Measurements from ENCODE around the gene RASGRP1. TPM values are rescaled to one million over a fixed set of nuclear protein-coding genes. Genes with fewer than 3 reads are reported as not detected.
"Not testable (repeated sequence)": the region's sequence is repeated elsewhere in the genome, so short reads cannot be mapped to it uniquely, and the experiment has no call there.

The RASGRP1 gene
- 0.18 TPM for polyA plus RNA-seq (ENCODE audit: insufficient read length)

- peak; percentile 32 for DNase-seq (ENCODE audit: low read depth)
Observed at GRCh38 chr15:38564557-38565286, at the start of gene RASGRP1. Gene RASGRP1, minus strand, starts transcription at chr15:38564814. Its CDS starts 186 bp downstream, at chr15:38564628.

DNA sequence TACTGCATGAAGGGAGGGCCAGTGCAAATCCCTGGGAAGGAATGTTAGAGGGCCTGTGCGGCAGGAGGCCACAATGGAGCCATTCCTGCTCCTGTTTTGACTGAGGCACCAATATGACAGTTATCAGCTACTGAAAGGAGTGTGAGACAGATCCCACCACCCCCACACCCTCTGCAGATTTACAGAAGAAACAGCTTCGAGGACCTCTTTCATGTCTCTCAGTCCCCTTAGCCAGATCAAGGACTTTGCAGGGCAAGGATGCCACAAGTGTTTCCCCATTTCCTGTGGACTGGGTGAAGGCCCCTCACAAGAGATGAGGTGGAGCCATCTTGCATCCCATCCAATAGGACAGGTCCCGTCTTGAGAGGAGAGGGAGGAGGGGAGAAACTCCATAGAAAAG is 48.5 kb upstream of the RASGRP1 start:
- no peak for DNase-seq (ENCODE audit: low read depth)

GRCh38 chr15:38612159-38612863 is 47.7 kb upstream of the RASGRP1 start:
- no peak for DNase-seq (ENCODE audit: low read depth)

DNA sequence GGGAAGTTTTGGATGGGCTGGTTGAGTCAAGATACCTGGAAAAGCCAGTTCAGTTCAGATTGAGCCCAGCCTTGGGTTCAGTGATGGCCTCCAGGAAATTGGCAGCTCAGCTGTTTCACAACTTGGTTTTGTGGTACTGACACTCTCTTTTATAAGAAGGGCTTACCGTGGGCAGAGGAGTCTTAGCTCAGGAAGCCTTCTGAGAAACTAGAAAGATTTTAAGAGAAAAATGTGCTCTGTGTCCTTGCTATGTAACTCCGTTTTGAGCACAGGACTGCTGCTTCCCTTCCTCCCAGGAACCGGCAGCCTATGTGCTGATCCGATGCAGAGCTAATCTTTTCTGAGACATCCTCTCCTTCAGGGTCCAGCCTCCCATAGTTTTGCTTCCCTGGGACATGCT is 46.6 kb upstream of the RASGRP1 start:
- no peak for DNase-seq (ENCODE audit: low read depth)

DNA sequence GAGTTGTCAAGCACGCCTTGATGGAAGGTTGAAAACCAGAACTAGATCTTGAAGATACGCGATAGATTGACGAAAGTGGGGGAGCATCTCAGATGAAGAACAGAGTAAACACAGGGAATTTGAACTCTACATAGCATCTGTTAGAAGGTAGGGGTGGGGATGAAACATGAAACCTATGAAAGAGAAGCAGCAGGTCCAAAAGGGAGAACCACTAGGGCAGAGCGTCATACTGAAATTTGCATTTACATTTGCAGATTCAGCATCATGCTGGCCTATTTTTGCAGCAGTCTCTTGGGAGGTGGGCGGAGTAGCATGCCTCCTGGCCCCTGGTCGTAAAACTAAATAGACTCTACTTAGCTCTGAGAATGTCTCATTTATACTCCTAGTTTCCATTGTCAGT is 46.1 kb upstream of the RASGRP1 start:
- no peak for DNase-seq (ENCODE audit: low read depth)

DNA sequence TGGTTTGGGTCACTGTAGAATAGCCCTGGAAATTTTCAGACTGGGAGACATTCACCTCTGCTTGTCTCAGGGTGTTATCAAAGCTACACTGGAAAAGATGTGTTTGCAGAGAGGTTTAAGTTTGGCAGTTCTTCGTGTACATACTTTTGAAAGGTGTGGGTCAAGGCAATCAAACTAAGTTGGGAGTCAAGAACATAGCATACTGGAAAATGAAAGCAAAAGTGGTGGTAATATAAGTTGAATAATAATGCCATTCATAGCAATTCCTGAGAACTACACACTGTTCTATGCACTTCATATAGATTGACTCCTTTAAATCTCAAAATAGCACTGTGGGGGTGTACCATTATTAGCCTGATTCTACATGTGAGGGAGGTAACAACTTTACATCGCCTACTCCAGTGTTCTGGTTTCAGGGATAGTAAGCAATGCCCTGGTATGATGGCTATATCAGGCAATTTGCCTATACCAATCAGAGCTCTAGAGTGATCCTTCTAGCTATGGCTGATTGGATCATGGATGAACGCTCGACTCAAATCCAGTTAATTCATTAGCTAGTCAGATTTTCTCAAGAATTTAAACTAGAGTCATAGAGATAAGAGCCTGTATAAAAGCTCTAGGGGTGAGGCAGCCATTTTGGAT is 44.6 kb upstream of the RASGRP1 start:
- no peak for DNase-seq (ENCODE audit: low read depth)

DNA sequence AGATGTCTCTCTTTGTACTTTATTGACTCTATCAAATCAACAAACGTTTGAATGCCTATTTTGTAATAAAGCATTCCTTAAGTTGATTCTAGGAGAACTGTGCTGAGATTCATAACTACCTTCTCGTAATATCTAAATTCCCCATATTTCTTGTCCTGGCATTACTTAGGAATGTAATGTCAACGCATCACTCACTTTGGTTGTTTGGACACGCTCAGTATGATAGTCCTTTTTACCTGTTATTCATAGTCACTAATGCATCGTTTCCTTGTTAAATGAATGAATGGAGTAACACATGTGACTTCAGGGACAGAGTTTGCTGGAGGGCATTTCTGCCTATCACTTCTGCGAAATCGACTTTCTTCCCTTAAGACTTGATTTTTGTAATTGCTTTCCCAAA is 44.1 kb upstream of the RASGRP1 start:
- DNase-seq (ENCODE audit: low read depth) = no peak

DNA sequence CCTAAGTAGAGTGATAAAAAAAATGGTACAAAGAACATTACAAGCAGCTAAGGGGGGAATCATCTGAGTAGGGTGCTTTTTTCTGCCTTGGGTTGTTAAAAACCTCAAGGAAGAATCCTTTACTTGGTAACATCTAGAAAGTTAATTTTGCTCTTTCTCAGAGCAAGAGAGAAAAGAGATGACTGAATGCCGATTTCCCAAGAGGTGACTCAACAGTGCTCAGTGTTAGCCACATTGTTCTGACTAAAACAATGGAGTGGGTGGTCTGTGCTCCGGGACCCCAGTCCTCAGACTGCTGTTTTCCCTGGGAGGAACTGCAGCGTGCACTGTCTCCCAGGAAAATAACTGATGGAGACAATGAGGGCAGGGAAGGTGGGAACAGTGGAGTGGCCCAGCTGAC is 41.1 kb upstream of the RASGRP1 start:
- no peak for DNase-seq (ENCODE audit: low read depth)

- no peak for DNase-seq (ENCODE audit: low read depth)
Observed at GRCh38 chr15:38603672-38604071, 39.1 kb upstream of the RASGRP1 start.

GRCh38 chr15:38602910-38603670 is 38.5 kb upstream of the RASGRP1 start:
- DNase-seq (ENCODE audit: low read depth) = no peak

GRCh38 chr15:38600236-38600635 is 35.6 kb upstream of the RASGRP1 start:
- DNase-seq (ENCODE audit: low read depth) = no peak

DNA sequence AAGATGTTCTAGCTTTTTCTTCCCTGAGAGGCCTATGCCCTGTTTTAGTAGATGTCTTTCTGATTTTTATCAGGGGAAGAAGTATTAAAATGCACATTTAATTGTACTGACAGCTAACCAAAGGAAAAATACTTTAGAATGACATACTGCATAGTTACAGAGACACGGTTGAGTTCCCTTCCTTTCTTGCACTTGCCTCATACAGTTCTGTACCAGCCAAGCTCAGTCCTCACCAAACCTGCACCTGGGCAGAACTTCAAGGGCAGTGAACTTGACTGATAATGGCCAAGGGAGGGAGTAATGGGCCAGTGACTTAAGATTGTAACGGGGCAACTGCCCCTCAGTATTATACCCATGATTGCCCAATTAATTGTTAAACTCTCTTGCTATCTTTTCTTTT is 34.1 kb upstream of the RASGRP1 start:
- no peak for DNase-seq (ENCODE audit: low read depth)

DNA sequence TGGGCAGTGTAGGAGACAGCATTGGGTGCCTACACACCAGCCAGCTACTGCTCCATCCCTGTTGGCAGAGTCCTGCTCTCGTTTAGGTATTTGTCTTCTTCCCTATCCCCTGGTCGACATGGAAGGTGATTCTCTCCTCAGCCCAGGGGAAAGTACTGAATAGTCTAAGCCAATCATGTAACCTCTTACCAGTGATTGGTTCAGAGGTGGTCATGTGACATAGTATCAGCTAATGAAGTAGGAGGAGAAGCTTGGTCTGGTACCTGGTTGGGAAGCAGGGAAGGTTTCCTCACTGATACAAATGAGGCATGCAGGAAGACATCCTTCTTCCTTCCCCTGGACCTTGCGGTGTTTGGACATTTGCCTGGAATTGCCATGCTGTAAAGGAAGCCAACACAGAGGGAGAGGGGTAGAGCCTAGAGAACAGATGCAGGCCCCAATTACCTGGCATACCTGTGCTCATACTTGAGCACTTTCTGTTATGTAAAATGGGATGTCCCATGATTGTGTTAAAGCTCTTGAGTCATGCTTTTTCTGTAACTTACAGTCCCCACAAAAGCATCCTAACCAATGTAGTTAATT is 32.7 kb upstream of the RASGRP1 start:
- no peak for DNase-seq (ENCODE audit: low read depth)

- DNase-seq (ENCODE audit: low read depth) = no peak
Observed at GRCh38 chr15:38593524-38593923, 28.9 kb upstream of the RASGRP1 start.

DNA sequence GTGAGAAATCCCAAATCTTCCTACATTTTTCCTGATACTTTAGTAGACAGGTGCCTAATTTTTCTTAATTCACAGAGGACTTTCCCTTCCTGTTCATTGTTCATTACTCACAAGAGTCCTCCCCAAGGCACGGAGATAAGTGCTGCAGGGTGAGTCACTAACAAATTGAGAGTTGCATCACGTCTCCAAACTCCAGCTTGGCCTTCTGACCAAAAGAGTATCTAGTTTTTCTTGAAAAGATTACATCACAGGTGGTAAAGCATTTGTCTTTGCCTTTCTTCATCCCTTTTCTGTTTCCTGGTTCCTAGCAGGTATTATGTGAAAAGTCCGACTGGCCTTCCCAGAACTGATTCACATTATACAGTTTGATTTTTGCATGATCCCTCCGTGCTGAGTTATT is 24.9 kb upstream of the RASGRP1 start:
- no peak for DNase-seq (ENCODE audit: low read depth)

GRCh38 chr15:38588672-38589071 is 24.1 kb upstream of the RASGRP1 start:
- DNase-seq (ENCODE audit: low read depth) = no peak

GRCh38 chr15:38587214-38587613 is 22.6 kb upstream of the RASGRP1 start:
- no peak for DNase-seq (ENCODE audit: low read depth)

DNA sequence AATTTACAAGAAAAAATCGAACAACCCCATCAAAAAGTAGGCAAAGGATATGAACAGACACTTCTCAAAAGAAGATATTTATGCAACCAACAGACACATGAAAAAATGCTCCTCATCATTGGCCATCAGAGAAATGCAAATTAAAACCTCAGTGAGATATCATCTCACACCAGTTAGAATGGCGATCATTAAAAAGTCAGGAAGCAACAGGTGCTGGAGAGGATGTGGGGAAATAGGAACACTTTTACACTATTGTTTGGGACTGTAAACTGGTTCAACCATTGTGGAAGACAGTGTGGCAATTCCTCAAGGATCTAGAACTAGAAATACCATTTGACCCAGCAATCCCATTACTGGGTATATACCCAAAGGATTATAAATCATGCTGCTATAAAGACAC is 21.4 kb upstream of the RASGRP1 start:
- not testable (repeated sequence) for DNase-seq (ENCODE audit: low read depth)

DNA sequence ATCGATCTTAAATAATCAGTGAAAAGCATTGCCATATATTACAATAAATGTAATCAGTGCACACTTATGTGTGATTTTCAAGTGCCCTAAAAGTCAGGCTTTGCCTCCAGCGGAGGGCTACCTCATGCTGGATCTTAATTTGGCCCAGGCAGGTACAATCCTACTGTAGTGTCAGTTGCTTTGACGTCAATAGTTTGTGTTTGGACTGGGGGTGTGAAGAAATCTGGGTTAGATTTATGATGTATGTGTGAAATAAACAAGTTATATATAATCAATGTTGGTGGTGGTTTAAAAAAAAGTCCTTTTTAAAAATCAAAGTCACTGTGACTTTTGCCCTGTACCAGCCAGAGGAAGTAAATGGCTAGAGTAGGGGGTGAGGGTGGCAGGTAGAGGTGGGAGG is 14.0 kb upstream of the RASGRP1 start:
- no peak for DNase-seq (ENCODE audit: low read depth)

DNA sequence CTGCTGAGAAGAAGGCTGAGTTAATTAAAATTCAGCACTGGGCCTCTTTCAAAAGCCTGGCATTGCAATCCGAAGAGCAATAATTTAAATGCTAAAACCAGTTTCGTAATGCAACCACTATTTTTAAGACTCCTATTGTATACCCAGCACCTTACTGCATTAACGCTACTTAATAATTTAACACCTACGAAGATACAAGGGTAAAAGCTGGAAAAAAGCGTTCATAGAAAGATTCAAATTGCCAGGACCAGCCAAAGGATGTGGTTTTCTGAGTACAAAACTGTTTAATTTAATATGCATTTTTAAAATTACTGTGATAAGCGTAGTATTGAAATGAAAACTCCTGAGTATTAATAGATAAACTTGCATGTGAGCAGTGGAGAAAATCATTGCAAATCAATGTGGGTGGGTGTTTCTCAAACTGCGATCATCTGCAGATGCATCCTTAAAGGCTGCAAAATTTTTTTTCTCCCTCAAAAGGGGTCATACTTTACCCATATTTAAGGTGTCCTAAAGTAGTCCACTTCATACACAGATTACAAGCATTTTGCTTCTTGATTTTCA is 12.9 kb upstream of the RASGRP1 start:
- DNase-seq (ENCODE audit: low read depth) = no peak

GRCh38 chr15:38576837-38577236 is 12.2 kb upstream of the RASGRP1 start:
- no peak for DNase-seq (ENCODE audit: low read depth)
